T1000 (cell line): ENCODE measurements around the gene IKZF4.
A peak's percentile ranks its signal among the peaks of the same experiment; 100 is the strongest.
"Not testable (repeated sequence)": the region's sequence is repeated elsewhere in the genome, so short reads cannot be mapped to it uniquely, and the experiment has no call there.

ENCODE experiments used
- DNase-seq: peaks from one replicate; lab custom pipeline; 2025; ENCODE audit warnings: mixed read lengths; lab: John Stamatoyannopoulos, UW

The IKZF4 gene

DNA sequence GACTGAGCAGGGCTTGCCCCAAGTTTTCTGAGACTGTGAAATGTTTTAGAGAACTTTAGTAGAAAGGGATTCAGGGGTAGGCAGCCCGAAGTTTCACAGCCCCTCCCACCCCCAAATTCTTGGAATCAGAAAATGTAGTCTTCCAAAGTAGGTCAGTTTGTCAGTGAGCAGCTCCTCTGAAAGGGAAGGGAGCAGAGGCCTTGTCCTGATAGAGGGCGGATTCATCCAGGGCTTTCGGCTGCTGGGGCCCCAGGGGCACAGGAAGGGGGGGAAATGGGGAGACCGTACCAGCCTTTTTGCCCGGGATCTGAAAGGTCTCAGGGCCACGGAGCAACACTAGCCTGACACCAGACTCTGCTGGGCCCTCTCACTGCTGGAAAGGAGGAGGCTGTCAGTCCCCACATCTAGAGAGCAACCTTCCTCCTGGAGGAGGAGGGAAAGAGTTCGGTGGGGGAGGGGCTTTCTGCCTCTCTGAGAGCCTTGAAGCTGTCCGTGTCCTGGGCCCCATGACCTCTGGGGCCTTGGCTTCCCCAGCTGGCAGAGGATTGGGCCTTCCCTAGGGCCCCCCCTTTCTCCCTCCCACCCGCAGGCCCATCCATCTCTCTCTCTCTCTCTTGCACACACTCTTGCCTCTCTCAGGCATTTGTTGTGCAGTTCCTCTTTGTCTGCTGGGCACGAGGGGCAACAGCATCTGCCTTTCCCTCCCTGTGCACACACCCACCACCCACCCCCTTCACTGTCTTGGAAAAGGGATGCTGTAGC, at the start of gene IKZF4:
Gene IKZF4, plus strand, starts transcription at position 621 of the 762 bp plus-strand sequence. CDS start 451 bp downstream, outside the sequence.
- DNase-seq = no peak

DNA sequence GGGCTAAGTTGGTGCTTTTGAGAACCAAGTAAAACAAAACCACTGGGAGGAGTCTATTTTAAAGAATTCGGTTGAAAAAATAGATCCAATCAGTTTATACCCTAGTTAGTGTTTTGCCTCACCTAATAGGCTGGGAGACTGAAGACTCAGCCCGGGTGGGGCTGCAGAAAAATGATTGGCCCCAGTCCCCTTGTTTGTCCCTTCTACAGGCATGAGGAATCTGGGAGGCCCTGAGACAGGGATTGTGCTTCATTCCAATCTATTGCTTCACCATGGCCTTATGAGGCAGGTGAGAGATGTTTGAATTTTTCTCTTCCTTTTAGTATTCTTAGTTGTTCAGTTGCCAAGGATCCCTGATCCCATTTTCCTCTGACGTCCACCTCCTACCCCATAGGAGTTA, 48.8 kb upstream of the IKZF4 start:
- peak; percentile 29 for DNase-seq

DNA sequence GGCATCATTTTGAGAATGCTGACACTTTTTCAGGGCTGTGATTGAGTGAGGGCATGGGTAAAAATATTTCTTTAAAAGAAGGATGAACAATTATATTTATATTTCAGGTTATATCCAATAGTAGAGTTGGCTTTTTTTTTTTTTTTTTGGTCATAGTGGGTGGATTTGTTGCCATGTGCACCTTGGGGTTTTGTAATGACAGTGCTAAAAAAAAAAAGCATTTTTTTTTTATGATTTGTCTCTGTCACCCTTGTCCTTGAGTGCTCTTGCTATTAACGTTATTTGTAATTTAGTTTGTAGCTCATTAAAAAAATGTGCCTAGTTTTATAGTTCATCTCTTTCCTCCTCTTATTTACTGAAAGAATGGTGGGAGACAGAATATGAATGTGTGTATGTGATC, 48.4 kb upstream of the IKZF4 start:
- DNase-seq = no peak

DNA sequence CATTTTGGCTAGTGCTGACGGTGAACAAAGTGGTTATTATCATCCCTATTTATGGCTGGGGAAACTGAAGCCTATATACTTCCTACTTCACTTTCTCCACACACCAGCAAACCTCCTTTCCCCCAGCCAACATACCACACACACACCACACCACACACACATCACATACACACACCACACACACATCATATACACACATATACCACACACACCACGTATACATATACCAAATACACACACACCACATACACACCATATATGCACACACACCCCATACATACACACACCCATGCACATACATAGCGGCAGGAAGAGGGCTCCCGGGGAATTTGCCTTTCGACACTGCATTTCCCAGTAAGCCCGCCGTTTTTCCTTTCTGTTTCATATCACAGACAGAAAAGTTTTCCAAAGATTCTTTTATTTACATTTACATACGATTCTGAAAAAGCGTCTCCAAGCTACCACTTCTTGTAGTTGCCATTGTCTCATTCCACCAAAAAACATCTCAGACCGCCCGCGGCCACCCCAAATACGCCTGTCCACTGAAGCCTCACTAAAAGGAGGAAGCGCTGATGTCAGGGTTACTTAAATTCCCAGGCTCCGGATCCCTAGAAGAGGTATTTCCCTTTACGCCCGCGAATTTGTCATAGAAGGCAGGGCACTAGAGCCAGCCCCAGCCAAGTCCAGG, 47.8 kb upstream of the IKZF4 start:
- no peak for DNase-seq

DNA sequence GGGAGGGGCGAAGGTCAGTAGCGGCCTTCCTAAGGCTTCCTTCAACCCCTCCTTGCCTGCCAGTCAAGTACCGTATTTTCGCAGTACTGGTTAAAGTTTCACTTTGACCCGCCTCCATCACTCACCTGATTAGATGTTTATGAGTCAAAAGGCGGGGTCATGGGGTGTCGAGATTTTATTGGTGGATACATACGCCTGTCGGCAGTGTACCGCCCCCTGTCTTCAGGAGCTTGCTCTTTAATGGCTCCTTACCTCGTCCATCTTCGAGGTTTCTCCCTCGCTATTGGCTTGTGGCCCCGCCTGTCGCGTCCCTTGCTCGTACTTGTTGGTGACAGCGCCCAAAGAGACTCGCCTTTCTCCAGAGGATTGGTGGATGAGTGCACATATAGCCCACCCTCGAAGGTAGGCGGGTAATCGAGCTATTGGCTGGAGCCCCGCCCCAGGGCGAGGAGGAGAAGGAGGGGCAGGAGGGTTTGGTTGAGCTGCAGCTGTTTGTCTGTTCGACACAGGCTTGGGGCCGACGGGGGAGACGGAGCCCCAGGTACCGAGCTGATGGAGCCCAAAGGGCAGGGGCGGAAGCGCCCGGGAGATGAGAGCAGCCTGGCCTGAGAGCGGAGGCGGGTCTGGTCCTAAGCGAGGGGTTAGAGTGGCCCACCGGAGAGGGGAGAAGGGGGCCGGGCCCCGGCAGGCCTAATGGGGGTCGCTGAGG, 47.1 kb upstream of the IKZF4 start, which contains the start of gene RAB5B:
Gene RAB5B, plus strand, starts transcription at position 480 of the 709 bp plus-strand sequence. CDS start 12,883 bp downstream, outside the sequence.
- DNase-seq = peak; percentile 100

DNA sequence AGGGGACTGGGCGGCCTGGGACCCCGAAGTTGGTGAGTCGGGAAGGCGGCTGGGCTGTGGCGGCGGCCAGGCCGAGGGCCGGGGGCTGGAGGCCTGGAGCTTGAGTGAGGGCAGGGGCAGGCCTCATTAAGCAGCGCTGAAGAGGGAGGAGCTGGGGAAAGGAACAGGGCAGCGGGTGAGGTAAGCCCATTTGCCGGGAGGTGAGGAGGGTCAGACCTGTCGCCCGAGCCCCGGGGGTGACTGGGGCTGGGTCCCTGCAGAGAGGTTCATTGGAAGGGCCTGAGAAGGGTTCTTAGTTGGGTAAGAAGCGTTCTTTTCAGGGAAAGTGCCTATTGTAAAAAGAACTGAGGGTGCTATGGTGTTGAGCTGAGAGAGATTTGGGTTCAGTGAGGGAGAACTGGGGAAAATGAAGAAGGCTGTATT, 46.5 kb upstream of the IKZF4 start:
- DNase-seq = no peak

DNA sequence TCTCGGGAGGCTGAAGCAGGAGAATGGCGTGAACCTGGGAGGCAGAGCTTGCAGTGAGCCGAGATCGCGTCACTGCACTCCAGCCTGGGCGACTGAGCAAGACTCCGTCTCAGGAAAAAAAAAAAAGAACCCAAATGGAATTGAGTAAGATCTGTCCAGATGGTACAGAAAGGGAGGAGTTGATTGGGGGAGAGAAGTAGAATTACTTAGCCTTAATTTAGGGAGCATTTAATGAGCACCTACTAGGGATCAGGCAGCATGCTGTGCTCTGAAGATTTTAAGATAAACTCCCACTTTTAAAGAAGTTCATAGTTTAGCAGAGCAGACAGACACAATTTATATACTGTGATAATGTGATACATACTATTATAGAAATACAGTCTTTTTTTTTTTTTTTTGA, 42.5 kb upstream of the IKZF4 start:
- no peak for DNase-seq

DNA sequence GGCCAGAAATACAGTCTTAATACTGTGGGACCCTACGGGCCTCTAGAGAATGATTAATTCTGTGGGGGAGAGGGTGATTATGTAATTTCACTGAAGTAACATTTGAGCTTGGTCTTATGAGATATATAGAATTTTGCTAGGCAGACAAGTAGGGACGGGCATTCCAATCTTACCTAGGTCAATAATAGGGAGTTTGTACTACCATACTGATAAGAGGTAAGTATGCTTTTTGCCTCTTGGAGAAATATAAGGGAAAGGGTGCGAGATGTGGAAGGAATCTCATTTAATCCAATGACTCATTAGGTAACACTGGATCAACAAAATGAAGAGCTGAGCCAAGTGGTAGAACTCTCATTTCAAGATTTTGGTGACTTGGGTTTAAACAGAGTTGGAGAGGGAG, 41.8 kb upstream of the IKZF4 start:
- DNase-seq = no peak

DNA sequence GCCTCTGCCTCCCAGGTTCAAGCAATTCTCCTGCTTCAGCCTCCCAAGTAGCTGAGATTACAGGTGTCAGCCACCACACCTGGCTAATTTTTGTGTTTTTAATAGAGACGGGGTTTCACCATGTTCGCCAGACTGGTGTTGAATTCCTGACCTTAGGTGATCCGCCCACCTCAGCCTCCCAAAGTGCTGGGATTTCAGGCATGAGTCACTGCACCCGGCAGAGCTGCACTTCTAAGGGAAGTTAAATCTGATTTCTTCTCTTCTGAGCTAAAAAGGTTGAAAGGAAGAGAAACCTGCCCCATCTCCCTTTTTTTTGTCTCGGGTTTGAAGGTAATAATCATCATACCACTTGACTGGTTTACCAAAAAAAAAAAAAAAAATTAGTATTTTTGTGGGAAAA, 39.0 kb upstream of the IKZF4 start:
- DNase-seq = not testable (repeated sequence)

DNA sequence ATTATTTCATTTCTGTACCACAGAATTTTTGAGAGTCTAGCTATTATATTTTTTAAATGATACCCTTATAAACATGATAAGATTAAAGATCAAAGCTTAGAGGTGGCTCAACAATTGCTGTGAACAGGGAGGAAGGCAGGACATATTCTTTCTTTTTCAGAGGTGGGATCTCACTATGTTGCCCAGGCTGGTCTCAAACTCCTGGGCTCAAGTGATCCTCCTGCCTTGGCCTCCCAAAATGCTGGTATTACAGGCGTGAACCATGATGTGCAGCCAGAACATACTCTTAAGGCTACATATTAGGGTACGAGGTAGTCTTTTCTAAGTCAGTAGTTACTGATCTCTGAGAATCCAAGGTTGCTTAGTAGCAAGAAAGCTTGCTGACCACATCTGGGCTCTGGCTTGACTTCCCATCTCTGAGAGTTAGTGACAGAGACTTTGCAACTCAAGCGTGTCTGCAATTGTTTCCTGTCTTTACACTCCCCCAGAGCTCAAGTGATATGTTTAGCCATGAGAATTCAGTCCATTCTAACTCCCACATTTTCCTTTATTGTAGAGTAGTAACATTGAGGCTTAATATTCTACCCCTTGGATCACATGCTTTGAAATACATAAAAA, 38.4 kb upstream of the IKZF4 start:
- no peak for DNase-seq

DNA sequence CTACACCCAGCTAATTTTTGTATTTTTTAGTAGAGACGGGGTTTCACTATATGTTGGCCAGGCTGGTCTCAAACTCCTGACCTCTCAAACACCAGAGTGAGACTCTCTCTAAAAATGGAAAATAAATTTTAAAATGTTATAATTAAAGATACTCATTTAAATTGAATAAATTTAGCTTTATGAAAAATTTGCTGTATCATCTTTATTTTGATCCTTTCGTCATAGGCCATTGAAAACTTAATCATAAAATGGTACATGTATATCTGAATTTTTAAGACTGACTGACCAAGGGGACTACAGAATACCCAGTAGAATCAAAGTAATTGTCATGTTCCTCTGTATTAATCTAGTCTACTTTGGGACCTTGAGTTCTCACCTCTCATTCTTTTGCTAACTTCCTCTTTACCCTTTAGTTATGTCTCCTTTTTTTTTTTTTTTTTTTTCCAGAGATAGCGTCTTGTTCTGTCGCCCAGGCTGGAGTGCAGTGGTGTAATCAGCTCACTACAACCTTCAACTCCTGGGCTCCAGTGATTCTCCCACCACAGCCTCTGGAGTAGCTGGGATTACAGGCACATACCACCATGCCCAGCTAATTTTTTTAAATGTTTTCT, 37.5 kb upstream of the IKZF4 start:
- DNase-seq = no peak

DNA sequence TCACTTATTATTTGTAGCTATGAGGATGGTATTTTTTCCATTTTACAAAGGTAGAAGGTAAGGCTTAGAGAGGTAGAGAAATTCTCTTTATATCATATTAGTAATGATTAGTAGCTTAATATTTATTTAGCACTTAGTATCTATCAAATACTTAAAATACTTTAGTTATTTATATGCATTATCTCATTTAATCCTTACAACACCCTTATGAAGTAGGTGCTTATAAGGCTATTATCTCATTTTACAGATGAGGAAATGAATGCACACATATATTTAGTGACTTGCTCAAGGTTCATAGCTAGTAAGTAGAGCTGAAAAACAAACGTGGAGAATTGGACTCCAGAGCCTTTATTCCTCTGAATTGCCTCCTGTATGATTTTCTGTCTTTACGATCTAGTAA, 36.0 kb upstream of the IKZF4 start:
- no peak for DNase-seq

DNA sequence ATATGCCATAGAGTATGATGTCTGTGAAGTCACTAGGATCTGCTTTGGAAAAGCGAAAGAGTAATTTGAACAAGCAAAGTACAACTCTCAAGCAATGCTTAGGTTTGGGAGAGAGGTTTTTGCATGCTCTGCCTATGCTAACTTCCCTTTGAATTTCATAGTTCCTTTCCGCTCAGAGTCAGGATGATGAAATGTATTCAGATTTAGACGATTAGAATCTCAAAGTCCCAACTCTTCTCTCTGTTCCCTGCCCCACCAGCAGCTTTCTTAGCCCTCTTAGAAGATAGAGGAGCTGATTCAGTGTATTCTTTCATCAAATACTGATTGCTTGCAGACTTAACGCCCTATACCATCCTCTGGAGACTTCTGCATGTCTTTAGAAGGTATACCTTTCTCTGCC, 35.5 kb upstream of the IKZF4 start:
- DNase-seq = no peak

DNA sequence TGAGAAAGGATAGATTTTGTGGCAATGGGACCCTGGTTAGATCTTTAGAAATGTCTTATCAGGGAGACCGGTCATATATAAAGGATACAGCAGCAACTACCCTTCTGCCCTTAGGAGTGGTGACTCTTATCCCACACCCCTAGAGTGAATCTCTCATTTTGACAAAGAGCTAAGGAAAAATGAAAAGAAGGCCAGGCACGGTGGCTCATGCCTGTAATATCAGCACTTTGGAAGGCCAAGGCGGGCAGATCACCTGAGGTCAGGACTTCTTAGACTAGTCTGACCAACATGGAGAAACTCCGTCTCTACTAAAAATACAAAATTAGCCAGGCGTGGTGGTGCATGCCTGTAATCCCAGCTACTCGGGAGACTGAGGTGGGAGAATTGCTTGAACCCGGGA, 34.9 kb upstream of the IKZF4 start:
- not testable (repeated sequence) for DNase-seq

DNA sequence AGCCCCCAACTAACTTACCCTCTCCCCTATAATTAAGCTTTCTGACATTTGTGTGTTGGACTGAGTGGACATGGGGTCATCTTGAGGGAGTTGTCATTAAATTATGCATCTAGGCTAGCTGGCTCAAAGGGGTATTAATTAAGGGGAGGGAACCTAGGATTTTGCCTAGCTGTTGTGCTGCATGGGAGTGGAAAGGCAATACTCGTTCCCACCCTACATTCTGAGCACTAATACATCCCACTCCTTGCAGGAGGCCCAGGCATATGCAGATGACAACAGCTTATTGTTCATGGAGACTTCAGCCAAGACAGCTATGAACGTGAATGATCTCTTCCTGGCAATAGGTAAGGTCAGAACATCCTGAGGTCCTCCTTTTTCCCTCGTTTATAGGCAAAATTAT, 29.7 kb upstream of the IKZF4 start:
- no peak for DNase-seq

DNA sequence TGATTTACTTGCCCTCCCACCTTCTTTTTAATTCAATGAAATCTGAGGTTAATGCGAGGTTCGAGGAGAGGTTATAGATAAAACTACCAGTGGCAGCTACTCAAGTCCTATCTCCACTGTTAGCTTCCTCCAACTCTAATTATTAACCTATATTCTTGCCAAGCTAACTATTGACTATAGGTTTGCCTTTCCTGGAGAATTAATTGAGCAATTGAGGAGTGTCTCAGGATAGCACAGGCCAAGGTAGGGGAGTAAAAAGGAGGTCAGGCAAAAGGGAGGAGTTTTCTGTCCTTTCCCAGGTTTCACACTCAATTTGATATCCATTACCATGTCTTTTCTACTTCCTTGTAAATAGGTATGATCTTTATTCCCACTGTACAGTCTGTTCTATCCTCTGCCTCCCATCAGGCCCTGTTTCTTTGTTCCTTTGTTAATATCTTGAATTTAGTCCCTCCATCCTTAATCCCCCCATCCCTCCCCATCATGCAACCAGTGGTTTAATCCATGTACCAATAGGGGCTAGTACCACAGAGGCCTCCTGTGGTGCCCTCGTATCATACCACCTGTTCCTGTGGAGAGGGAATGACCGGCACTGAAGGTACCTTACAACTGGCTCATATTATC, 27.5 kb upstream of the IKZF4 start:
- no peak for DNase-seq

DNA sequence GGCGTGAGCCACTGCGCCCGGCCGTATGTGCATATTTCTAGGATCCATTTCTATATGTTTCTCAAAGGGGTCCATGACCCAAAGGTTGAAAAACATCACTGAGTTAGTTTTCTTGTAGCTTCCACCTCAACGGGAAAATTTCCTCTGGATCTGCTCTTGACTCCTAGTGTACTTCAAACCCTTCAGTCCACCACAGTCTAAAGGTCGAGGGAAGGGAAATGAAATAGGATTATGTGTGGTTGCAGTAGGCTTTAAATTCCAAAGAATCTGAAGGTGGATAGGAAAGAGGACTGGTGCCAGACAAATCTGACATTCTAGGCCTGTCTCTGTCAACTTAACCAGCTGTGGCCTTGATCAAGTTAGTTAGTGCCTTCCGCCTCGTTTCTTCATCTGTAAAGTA, 25.5 kb upstream of the IKZF4 start:
- no peak for DNase-seq

DNA sequence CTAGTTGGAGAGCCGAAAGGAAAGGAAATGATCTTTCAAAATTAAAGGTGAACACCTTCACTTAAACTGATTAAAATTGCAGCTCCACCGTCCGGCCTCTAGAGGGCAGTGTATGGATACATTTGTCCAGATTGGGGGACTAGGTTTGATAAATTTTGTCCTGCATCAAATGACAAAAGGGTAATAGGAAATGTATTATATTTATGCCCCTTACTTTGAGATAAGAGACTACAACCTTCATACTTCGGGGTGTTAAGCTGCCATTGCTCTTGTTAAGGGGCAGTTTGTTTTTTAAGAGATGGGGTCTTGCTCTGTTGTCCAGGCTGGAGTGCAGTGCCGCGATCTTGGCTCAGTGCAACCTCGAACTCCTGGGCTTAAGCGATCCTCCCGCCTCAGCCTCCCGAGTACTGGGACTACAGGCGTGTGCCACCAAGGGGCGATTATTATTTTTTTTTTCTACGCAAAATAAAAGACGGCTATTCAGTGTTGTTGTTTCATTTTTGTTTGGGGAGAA, 24.6 kb upstream of the IKZF4 start:
- DNase-seq = peak; percentile 34

DNA sequence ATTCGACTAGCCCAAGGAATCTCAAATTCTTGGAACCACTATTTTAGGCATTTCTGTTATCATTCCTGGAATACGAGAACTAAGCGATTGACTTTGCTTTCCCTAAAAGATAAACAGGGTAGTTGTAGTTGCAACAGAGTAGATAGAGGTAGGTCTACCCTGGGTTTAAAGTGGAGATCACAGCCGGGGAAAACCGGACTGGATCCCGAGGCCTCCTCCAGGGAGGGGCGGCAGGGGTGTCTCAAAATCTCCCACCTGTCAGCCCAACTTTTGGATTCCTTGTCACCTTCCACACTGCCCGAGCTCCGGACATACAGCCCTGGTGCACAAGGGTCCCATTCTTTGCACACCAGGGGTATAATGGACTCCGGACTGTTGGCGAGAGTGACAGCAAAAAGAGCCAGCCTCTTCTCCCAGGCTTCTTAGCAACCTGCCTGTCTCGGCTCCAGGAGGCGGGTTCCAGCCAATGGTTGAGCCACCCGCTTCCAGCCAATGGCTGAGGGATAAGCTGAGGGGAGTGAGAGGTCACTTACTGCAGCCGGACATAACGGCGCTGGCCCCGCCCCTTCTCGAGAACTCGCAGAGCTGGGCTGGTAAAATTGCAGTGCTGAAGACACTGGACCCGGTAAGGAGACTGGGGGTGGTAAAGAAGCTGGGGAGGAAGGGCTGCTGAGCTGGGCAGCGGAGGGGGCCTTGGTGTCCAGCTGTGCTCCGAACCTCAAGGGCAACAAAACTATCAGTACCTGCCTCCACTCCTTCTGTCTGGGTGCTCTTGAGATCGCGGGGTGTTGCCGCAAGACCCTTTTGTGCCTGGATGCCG, 23.9 kb upstream of the IKZF4 start, which contains the start of gene SUOX:
Gene SUOX, plus strand, starts transcription at position 562 of the 820 bp plus-strand sequence. CDS start 4,946 bp downstream, outside the sequence.
- DNase-seq = peak; percentile 82

DNA sequence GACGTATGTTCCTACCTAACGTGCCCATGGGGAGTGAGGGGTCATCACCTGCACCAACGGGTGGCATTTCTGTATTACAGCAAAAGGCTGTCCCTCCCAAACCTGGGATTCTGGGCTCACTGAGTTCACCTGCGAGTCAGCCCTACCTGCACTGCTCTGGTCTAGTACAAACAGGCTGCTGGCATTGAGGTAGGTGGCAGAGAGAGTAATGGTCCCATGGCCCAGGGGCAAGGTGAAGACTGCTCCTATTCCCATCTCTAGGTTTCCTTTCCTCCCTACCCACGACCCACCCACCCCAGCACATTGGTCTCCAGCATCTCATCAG, 23.3 kb upstream of the IKZF4 start:
- no peak for DNase-seq
